Lower lobe of right lung (tissue), 2 donors: ENCODE results near the gene TDG. TPM values are rescaled to one million over a fixed set of nuclear protein-coding genes. Genes with fewer than 3 reads are reported as not detected.
"Not testable (repeated sequence)": the region's sequence is repeated elsewhere in the genome, so short reads cannot be mapped to it uniquely, and the experiment has no call there.

Experiments
- ATAC-seq, 2 donors: fragments of 200-7000 bp; cut with Tn5 transposase; one replicate each; pipeline ENCODE4 v1.9.1; 2020 to 2022; ENCODE audit warnings: mild to moderate bottlenecking in 2 of 2, moderate library complexity in 2 of 2
- DNase-seq: peaks from one replicate; pipeline ENCODE4 v3.0.0-alpha.2; 2020
- H3K27ac ChIP-seq: fragments of 200-600 bp; one replicate; pipeline ENCODE4 v1.8.0; 2022
- H3K27me3 ChIP-seq: fragments of 200-600 bp; one replicate; pipeline ENCODE4 v1.8.0; 2022; ENCODE audit warnings: low read depth
- H3K36me3 ChIP-seq: fragments of 200-600 bp; one replicate; pipeline ENCODE4 v1.8.0; 2022; ENCODE audit warnings: mild to moderate bottlenecking
- H3K4me1 ChIP-seq: fragments of 200-600 bp; one replicate; pipeline ENCODE4 v1.8.0; 2022
- H3K4me3 ChIP-seq: fragments of 200-600 bp; one replicate; pipeline ENCODE4 v1.8.0; 2022; ENCODE audit warnings: mild to moderate bottlenecking
- H3K9me3 ChIP-seq: fragments of 200-600 bp; one replicate; pipeline ENCODE4 v1.8.0; 2022
- intact Hi-C: fragments of 100-400 bp; cut with DNase I; formaldehyde crosslinking; loops from one replicate; pipeline ENCODE4 v1.11.0; 2022
- total RNA-seq: library from RNA; stranded (reverse); fragmentation: NEBNext Ultra II Directional; extraction: Animal tissue kit (Norgen Biotek cat#: 25700); gene quantifications from one replicate; pipeline ENCODE4 v1.2.1, GENCODE V29; 2021
- TF ChIP-seq, protein P1 (sequence below): fragments of 200-600 bp; IDR thresholded peaks from one replicate; pipeline ENCODE4 v1.8.0; 2022; ENCODE audit warnings: antibody characterized with exemption, mild to moderate bottlenecking
- donor health status: DM: no; HTN: yes; CAD: no; lungs with severe emphysema.

Gene TDG
- total RNA-seq, 1 donor from 2014 or later, result 19.7 TPM

GRCh38 chr12:104006929-104007328 is 41.3 kb downstream of the TDG start:
- H3K27me3 ChIP-seq, result peaks cover under 1% of the 10 kb centered on the region
- ATAC-seq, result no peak

GRCh38 chr12:104010121-104010520 is 44.4 kb downstream of the TDG start:
- Histone ChIP-seq H3K27me3 (no peaks in the 10 kb centered on the region), H3K4me1 (no peaks in the 10 kb centered on the region), H3K36me3 (no peaks in the 10 kb centered on the region), H3K27ac (no peak overlapping the region), H3K4me3 (no peak overlapping the region), H3K9me3 (no peaks in the 10 kb centered on the region)
- intact Hi-C loops, result no loop called here
- TF ChIP-seq, protein P1, sequence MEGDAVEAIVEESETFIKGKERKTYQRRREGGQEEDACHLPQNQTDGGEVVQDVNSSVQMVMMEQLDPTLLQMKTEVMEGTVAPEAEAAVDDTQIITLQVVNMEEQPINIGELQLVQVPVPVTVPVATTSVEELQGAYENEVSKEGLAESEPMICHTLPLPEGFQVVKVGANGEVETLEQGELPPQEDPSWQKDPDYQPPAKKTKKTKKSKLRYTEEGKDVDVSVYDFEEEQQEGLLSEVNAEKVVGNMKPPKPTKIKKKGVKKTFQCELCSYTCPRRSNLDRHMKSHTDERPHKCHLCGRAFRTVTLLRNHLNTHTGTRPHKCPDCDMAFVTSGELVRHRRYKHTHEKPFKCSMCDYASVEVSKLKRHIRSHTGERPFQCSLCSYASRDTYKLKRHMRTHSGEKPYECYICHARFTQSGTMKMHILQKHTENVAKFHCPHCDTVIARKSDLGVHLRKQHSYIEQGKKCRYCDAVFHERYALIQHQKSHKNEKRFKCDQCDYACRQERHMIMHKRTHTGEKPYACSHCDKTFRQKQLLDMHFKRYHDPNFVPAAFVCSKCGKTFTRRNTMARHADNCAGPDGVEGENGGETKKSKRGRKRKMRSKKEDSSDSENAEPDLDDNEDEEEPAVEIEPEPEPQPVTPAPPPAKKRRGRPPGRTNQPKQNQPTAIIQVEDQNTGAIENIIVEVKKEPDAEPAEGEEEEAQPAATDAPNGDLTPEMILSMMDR, result no peak
- DNase-seq (no peak), ATAC-seq (no peak)

More at GRCh38 chr12:104006929-104007328, 41.3 kb downstream of the TDG start:
- H3K36me3 ChIP-seq, result no peaks in the 10 kb centered on the region
- no peaks in the 10 kb centered on the region for H3K9me3 ChIP-seq
- intact Hi-C loops, result no loop called here
- TF ChIP-seq, protein P1, result no peak
- H3K27ac ChIP-seq, result no peak overlapping the region
- no peak for DNase-seq
- no peaks in the 10 kb centered on the region for H3K4me1 ChIP-seq
- H3K4me3 ChIP-seq, result no peak overlapping the region

DNA sequence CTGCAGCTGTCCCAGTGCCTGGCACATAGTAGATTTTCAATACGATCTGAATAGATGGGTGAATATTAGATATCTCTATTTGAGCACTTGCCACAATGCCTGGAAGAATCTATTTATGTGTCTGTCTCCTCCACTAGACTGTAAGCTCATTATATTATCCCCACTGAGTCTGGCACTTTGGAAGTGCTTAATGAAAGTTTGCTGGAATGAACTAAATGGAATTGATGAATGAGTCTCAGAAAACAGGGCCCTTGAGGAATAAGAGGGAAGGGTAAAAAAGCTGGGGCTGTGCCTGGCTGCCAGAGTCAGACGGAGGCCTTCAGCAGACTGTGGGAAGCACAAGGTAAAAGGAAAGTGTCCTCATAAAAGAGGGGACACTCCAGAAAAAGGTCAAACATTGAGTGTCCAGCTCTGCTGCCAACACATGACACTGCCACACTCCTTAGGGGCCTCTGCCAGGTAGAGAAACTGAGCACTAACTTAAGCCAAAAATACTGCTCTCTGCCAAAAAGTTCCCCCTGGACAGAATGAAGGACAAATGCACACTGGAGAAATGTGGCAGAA is 45.0 kb downstream of the TDG start:
- no peaks in the 10 kb centered on the region for H3K36me3 ChIP-seq
- ATAC-seq (no peak), DNase-seq (no peak)
- no peaks in the 10 kb centered on the region for H3K4me1 ChIP-seq
- no peaks in the 10 kb centered on the region for H3K27me3 ChIP-seq
- H3K9me3 ChIP-seq, result no peaks in the 10 kb centered on the region
- no peak overlapping the region for H3K27ac ChIP-seq
- no peak overlapping the region for H3K4me3 ChIP-seq
- intact Hi-C loops, result no loop called here
- TF ChIP-seq, protein P1, result no peak

GRCh38 chr12:104011253-104011652 is 45.6 kb downstream of the TDG start:
- Histone ChIP-seq H3K4me1 (no peaks in the 10 kb centered on the region), H3K9me3 (no peaks in the 10 kb centered on the region), H3K27ac (no peak overlapping the region), H3K4me3 (no peak overlapping the region), H3K27me3 (no peaks in the 10 kb centered on the region), H3K36me3 (no peaks in the 10 kb centered on the region)
- intact Hi-C loops, result no loop called here
- DNase-seq (no peak), ATAC-seq (no peak)
- TF ChIP-seq, protein P1, result no peak

DNA sequence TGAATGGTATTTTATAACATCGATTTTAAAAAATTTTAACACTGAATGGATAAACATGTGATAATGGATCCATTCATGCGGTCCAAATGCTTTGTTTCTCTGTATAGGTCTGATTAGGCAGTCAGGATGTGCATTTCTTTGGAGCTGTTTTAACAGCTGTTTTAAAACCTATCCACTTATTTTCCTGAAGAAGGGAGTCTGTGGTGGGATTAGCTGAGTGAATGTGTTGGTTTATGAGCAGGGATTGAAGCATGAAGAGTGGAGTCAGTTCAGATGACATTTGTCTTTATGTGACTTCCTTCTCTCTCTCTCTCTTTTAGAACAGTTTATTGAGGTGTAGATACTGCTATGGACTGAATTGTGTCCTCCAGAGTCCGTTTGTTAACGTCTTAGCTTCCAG is 46.7 kb downstream of the TDG start:
- no peaks in the 10 kb centered on the region for H3K9me3 ChIP-seq
- intact Hi-C loops, result no loop called here
- DNase-seq (no peak), ATAC-seq (no peak)
- no peaks in the 10 kb centered on the region for H3K36me3 ChIP-seq
- no peaks in the 10 kb centered on the region for H3K4me1 ChIP-seq
- H3K4me3 ChIP-seq, result no peak overlapping the region
- no peaks in the 10 kb centered on the region for H3K27me3 ChIP-seq
- H3K27ac ChIP-seq, result no peak overlapping the region
- TF ChIP-seq, protein P1, result no peak

DNA sequence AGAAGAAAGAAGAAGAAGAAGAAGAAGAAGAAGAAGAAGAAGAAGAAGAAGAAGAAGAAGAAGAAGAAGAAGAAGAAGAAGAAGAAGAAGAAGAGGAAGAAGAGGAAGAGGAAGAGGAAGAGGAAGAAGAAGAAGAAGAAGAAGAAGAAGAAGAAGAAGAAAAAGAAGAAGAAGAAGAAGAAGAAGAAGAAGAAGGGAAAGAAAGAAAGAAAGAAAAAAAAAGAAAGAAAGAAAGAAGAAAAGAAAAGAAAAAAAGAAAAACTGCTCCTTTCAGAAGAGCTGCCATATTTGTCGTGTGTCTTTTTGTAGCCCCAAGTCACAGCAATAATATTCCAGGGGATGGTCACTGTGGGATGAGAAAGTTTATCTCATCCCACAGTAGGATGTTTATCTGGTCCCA is 56.2 kb downstream of the TDG start:
- H3K36me3 ChIP-seq, DNase-seq, H3K27ac ChIP-seq, H3K4me1 ChIP-seq, H3K27me3 ChIP-seq, H3K9me3 ChIP-seq, H3K4me3 ChIP-seq, intact Hi-C loops, ATAC-seq: not testable (repeated sequence)
